ENCODE results near the gene MRPL41. TPM values are rescaled to one million over a fixed set of nuclear protein-coding genes. Genes with fewer than 3 reads are reported as not detected.

Gene MRPL41
- total RNA-seq, 1 donor from 2014 or later, result 10.3 TPM

DNA sequence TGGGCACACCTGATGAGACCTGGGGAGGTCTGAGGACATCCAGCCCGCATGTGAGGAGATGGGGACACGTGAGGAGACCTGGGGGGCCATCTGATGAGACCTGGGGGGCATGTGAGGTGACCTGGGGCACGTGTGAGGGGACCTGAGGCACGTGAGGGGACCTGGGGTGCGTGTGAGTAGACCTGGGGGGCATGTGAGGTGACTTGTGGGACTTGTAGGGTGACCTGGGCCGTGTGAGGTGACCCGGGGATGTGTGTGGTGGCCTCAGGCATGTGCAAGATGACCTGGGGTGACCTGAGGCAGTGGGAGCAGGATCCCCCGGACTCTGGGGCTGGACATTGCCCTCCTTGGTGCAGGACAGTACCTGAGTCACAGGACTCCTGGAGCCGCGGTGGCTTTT lies 32.1 kb upstream of the MRPL41 start:
- TF ChIP-seq CTCF (IDR thresholded peaks at IDR 0.05), result no peak
- no peak for TF ChIP-seq EZH2 (IDR thresholded peaks at IDR 0.05)
- TF ChIP-seq EZH2phosphoT487 (IDR thresholded peaks at IDR 0.05), result no peak
- DNase-seq (ENCODE audit: low spot score), result no peak
- no peaks in the 10 kb centered on the region for H3K36me3 Mint-ChIP-seq
- Histone ChIP-seq H3F3A (ENCODE audit: low read depth) (no peaks in the 10 kb centered on the region), H3K27me3 (no peaks in the 10 kb centered on the region), H2AFZ (replicated peaks) (no peak overlapping the region), H3K36me3 (no peaks in the 10 kb centered on the region), H3K4me2 (no peak overlapping the region), H4K20me1 (ENCODE audit: low read depth) (no peaks in the 10 kb centered on the region), H3K9ac (no peak overlapping the region), H3K4me1 (no peaks in the 10 kb centered on the region), H3K9me3 (ENCODE audit: low read depth) (no peaks in the 10 kb centered on the region), H3K4me3 (no peak overlapping the region), H3K27ac (no peak overlapping the region), H3K79me2 (ENCODE audit: low read depth) (no peaks in the 10 kb centered on the region)
- H3K9me3 Mint-ChIP-seq, result peaks cover 3% of the 10 kb centered on the region
- no peak overlapping the region for H3K27ac Mint-ChIP-seq
- H3K4me3 Mint-ChIP-seq, result no peak overlapping the region
- H3K27me3 Mint-ChIP-seq (ENCODE audit: insufficient read depth, low read depth), result peaks cover 5% of the 10 kb centered on the region
- no peaks in the 10 kb centered on the region for H3K4me1 Mint-ChIP-seq

DNA sequence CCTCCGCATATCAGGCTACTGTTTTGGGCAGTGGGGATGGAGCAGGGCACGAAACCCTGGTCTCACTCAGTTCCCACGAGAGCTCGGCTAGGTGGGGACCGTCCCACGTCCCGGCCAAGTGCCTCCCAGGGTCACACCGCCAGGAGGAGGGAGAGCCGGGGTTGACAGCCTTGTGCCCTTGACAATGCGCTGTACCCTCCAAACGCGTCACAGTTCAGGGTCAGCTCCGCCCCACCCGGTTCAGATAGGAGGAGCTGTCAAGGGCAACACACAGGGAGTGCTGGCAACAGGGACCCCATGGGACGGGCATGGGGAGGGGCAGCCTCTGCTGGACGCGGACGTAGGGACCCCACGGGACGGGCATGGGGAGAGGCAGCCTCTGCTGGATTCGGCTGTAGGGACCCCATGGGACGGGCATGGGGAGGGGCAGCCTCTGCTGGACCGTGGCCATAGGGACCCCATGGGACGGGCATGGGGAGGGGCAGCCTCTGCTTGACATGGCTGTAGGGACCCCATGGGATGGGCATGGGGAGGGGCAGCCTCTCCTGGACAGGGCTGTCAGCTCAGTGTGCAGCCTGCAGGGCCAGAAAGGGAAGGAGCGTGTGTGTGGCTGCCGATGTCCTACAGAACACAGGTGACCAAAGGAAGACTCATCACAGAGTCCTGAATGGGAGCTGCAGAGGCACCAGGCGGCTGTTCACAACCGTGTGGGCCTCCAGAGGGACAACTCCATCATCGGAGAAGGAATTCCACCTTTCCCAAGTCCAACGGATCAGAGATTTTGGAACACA lies 30.9 kb upstream of the MRPL41 start:
- Histone ChIP-seq H3F3A (ENCODE audit: low read depth) (no peaks in the 10 kb centered on the region), H3K27me3 (no peaks in the 10 kb centered on the region), H3K4me3 (no peak overlapping the region), H3K4me2 (no peak overlapping the region), H3K9me3 (ENCODE audit: low read depth) (no peaks in the 10 kb centered on the region), H3K4me1 (no peaks in the 10 kb centered on the region), H4K20me1 (ENCODE audit: low read depth) (no peaks in the 10 kb centered on the region), H2AFZ (replicated peaks) (no peak overlapping the region), H3K27ac (no peak overlapping the region), H3K36me3 (no peaks in the 10 kb centered on the region), H3K79me2 (ENCODE audit: low read depth) (no peaks in the 10 kb centered on the region), H3K9ac (no peak overlapping the region)
- peak overlapping the region; percentile 82 for H3K27ac Mint-ChIP-seq
- peaks cover 3% of the 10 kb centered on the region for H3K9me3 Mint-ChIP-seq
- TF ChIP-seq CTCF (IDR thresholded peaks at IDR 0.05), result no peak
- TF ChIP-seq EZH2 (IDR thresholded peaks at IDR 0.05), result no peak
- TF ChIP-seq EZH2phosphoT487 (IDR thresholded peaks at IDR 0.05), result no peak
- H3K36me3 Mint-ChIP-seq, result no peaks in the 10 kb centered on the region
- DNase-seq (ENCODE audit: low spot score), result no peak
- no peaks in the 10 kb centered on the region for H3K4me1 Mint-ChIP-seq
- peaks cover 5% of the 10 kb centered on the region for H3K27me3 Mint-ChIP-seq (ENCODE audit: insufficient read depth, low read depth)
- no peak overlapping the region for H3K4me3 Mint-ChIP-seq

DNA sequence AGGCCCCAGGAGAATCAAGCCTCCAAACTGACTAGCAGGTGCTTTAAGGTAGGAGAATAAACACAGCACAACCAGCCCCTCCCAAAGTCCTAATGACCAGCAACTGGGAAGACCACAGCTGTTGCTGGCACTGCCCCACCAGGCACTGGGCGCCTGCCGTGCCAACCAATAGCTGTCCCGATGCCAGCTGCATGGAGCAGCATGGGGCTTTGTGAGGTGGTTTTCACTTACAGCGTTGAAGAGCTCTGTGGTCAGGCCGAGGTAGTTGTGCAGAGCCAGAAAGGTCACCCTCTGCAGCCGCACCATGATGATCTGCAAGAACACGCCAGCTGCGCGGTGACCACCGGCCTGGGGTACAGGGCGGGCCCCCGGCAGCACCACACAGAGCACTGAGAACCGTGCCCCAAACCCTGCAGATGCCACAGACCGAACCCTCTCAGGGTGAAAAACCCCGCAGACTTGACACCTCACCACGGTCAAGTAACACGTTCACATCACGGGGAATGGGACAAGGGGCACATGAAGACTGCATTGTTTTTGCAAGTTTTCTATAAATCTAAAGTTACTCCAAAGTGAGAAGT lies 30.2 kb upstream of the MRPL41 start:
- H2AFZ ChIP-seq (replicated peaks), result no peak overlapping the region
- Mint-ChIP-seq H3K36me3 (no peaks in the 10 kb centered on the region), H3K9me3 (peaks cover 3% of the 10 kb centered on the region), H3K27ac (no peak overlapping the region), H3K4me1 (no peaks in the 10 kb centered on the region), H3K4me3 (no peak overlapping the region), H3K27me3 (ENCODE audit: insufficient read depth, low read depth) (peaks cover 5% of the 10 kb centered on the region)
- no peak overlapping the region for H3K4me2 ChIP-seq
- H3F3A ChIP-seq (ENCODE audit: low read depth), result no peaks in the 10 kb centered on the region
- H3K27me3 ChIP-seq, result no peaks in the 10 kb centered on the region
- H3K79me2 ChIP-seq (ENCODE audit: low read depth), result no peaks in the 10 kb centered on the region
- TF ChIP-seq CTCF (IDR thresholded peaks at IDR 0.05) (no peak), EZH2phosphoT487 (IDR thresholded peaks at IDR 0.05) (no peak), EZH2 (IDR thresholded peaks at IDR 0.05) (no peak)
- no peaks in the 10 kb centered on the region for H3K9me3 ChIP-seq (ENCODE audit: low read depth)
- H3K4me3 ChIP-seq, result no peak overlapping the region
- no peaks in the 10 kb centered on the region for H4K20me1 ChIP-seq (ENCODE audit: low read depth)
- H3K9ac ChIP-seq, result no peak overlapping the region
- no peak overlapping the region for H3K27ac ChIP-seq
- H3K36me3 ChIP-seq, result no peaks in the 10 kb centered on the region
- no peak for DNase-seq (ENCODE audit: low spot score)
- no peaks in the 10 kb centered on the region for H3K4me1 ChIP-seq

Measured in neural progenitor cell (in vitro differentiated cells).